HG02642 (cell line): Measurements from ENCODE around the gene KCTD14.

Source experiments
- ATAC-seq: cut with Tn5 transposase; IDR thresholded peaks from one replicate; pipeline ENCODE4 v1.9.1; 2021; ENCODE audit warnings: mild to moderate bottlenecking; ENCODE audit not compliant: unreplicated experiment, poor library complexity

Gene KCTD14

GRCh38 chr11:77967121-77967520, 56.0 kb downstream of the KCTD14 start:
- no peak for ATAC-seq

DNA sequence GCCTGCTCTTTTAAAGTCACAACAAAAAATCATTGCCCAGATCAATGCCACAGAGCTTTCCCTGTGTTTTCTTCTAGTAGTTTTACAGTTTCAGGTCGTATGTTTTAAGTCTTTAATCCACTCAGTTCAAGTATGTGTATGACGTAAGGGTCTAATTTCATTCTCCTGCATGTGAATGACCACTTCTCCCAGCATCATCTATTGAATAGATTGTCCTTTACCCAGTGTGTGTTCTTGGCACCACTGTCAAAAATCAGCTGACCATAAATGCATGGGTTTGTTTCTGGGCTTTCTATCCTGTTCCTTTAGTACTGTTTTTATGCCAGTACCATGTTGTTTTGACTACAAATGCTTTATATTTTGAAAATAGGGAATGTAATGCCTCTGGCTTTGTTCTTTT, 56.7 kb downstream of the KCTD14 start:
- ATAC-seq = no peak
